OCI-LY7 (cell line): ENCODE results near the gene SCFD2. TPM values are rescaled to one million over a fixed set of nuclear protein-coding genes. Genes with fewer than 3 reads are reported as not detected.

Experiments used
- BruUV-seq: library from RNA; stranded (reverse); fragments of 400-500 nt; replicated peaks from 2 replicates; lab custom pipeline; 2021; lab: Mats Ljungman, UMichigan
- CTCF ChIA-PET: fragments of 300-600 bp; sonication (Branson Sonifier 250); formaldehyde crosslinking; loops from one replicate; lab custom pipeline; 2022; ENCODE audit warnings: antibody characterized with exemption; ENCODE audit not compliant: unreplicated experiment; lab: Charles Lee
- POLR2A ChIA-PET: fragments of 300-600 bp; sonication (Branson Sonifier 250); formaldehyde crosslinking; loops from one replicate; lab custom pipeline; 2022; ENCODE audit warnings: antibody characterized with exemption; lab: Charles Lee
- DNase-seq: peaks from one replicate; pipeline ENCODE4 v3.0.0-alpha.2; 2015; ENCODE audit warnings: low spot score
- H2AFZ ChIP-seq: fragments of 200-600 bp; sonication (generic), shearing (Covaris generic); 2 replicates; pipeline ENCODE4 v1.6.1; 2014; ENCODE audit warnings: mild to moderate bottlenecking, antibody characterized with exemption, low read length, moderate library complexity
- H3K27ac ChIP-seq: fragments of 200-600 bp; sonication (generic); 2 replicates; pipeline ENCODE4 v1.5.1; 2014; ENCODE audit warnings: mixed run types, low read depth, mild to moderate bottlenecking, moderate library complexity, low read length, inconsistent platforms; ENCODE audit not compliant: poor library complexity, severe bottlenecking
- H3K36me3 ChIP-seq: fragments of 200-600 bp; sonication (generic); 2 replicates; pipeline ENCODE4 v1.6.1; 2014; ENCODE audit warnings: mild to moderate bottlenecking, antibody characterized with exemption, low read length, moderate library complexity, mixed read lengths; ENCODE audit not compliant: insufficient read depth
- H3K4me1 ChIP-seq: fragments of 200-600 bp; sonication (generic); 2 replicates; pipeline ENCODE4 v1.5.1; 2014; ENCODE audit warnings: mild to moderate bottlenecking, low read length; ENCODE audit not compliant: insufficient read depth, poor library complexity, severe bottlenecking
- H3K4me2 ChIP-seq: fragments of 200-600 bp; sonication (generic); 2 replicates; pipeline ENCODE4 v1.6.1; 2014; ENCODE audit warnings: mild to moderate bottlenecking, low read length
- H3K4me3 ChIP-seq: fragments of 200-600 bp; sonication (generic); 2 replicates; pipeline ENCODE4 v1.5.1; 2014; ENCODE audit warnings: mild to moderate bottlenecking, low read depth, low read length; ENCODE audit not compliant: poor library complexity, severe bottlenecking
- H3K79me2 ChIP-seq: fragments of 200-600 bp; sonication (generic); 2 replicates; pipeline ENCODE4 v1.6.1; 2016; ENCODE audit warnings: low read depth, mild to moderate bottlenecking, low read length, moderate library complexity, mixed read lengths; ENCODE audit not compliant: insufficient read depth
- H3K9me2 ChIP-seq: fragments of 200-600 bp; sonication (generic); 2 replicates; pipeline ENCODE4 v1.6.1; 2016; ENCODE audit warnings: mild to moderate bottlenecking, low read length, mixed read lengths; ENCODE audit not compliant: insufficient read depth
- H3K9me3 ChIP-seq: fragments of 200-600 bp; sonication (generic); 2 replicates; pipeline ENCODE4 v1.6.1; 2014; ENCODE audit warnings: mild to moderate bottlenecking, mixed run types, low read length, mixed read lengths
- H4K20me1 ChIP-seq: fragments of 200-600 bp; sonication (generic); 2 replicates; pipeline ENCODE4 v1.6.1; 2014; ENCODE audit warnings: mild to moderate bottlenecking, antibody characterized with exemption, low read length, moderate library complexity, mixed read lengths; ENCODE audit not compliant: insufficient read depth
- EZH2phosphoT487 ChIP-seq: fragments of 200-600 bp; sonication (generic); IDR thresholded peaks from 2 replicates; pipeline ENCODE4 v1.6.1; 2018; ENCODE audit warnings: low read depth, borderline replicate concordance, mild to moderate bottlenecking, mixed run types, antibody characterized with exemption, low read length, moderate library complexity, mixed read lengths
- intact Hi-C: fragments of 100-400 bp; cut with micrococcal nuclease; formaldehyde crosslinking; loops from one replicate; pipeline ENCODE4 v1.10.0; 2022; ENCODE audit not compliant: unreplicated experiment
- total RNA-seq, 2 experiments: library from RNA; depleted of rRNA in 1 of 2; stranded (reverse); fragments of >200 nt in 1 of 2; shearing (Covaris generic) in 1 of 2; gene quantifications; 2 replicates each; pipeline ENCODE4 v1.2.3, GENCODE V29; 2014 to 2022
- TF ChIP-seq, protein P1 (sequence below): fragments of 200-600 bp; sonication (generic); conservative IDR thresholded peaks from 2 replicates; pipeline ENCODE4 v1.5.1; 2014; ENCODE audit warnings: mild to moderate bottlenecking, antibody characterized with exemption, low read length, moderate library complexity, mixed read lengths

SCFD2 gene
- total RNA-seq, 2 experiments from 2014 or later = 27.2 to 52.0 TPM

GRCh38 chr4:53076374-53076958 lies 289.4 kb downstream of the SCFD2 start:
- intact Hi-C loops = no loop called here

GRCh38 chr4:53075162-53075785 lies 290.6 kb downstream of the SCFD2 start:
- no peak for DNase-seq
- Histone ChIP-seq H3K79me2 (no peaks in the 10 kb centered on the region), H3K4me2 (no peak overlapping the region), H3K27ac (no peak overlapping the region), H2AFZ (no peak overlapping the region), H3K36me3 (no peaks in the 10 kb centered on the region), H3K4me3 (no peak overlapping the region), H3K4me1 (no peaks in the 10 kb centered on the region), H3K9me2 (no peaks in the 10 kb centered on the region), H4K20me1 (no peaks in the 10 kb centered on the region), H3K9me3 (no peaks in the 10 kb centered on the region)
- CTCF ChIA-PET = no interaction called here
- intact Hi-C loops = no loop called here
- no TSS peak for BruUV-seq
- POLR2A ChIA-PET = no interaction called here
- TF ChIP-seq EZH2phosphoT487 = no peak
- TF ChIP-seq, protein P1, sequence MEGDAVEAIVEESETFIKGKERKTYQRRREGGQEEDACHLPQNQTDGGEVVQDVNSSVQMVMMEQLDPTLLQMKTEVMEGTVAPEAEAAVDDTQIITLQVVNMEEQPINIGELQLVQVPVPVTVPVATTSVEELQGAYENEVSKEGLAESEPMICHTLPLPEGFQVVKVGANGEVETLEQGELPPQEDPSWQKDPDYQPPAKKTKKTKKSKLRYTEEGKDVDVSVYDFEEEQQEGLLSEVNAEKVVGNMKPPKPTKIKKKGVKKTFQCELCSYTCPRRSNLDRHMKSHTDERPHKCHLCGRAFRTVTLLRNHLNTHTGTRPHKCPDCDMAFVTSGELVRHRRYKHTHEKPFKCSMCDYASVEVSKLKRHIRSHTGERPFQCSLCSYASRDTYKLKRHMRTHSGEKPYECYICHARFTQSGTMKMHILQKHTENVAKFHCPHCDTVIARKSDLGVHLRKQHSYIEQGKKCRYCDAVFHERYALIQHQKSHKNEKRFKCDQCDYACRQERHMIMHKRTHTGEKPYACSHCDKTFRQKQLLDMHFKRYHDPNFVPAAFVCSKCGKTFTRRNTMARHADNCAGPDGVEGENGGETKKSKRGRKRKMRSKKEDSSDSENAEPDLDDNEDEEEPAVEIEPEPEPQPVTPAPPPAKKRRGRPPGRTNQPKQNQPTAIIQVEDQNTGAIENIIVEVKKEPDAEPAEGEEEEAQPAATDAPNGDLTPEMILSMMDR = no peak

More at GRCh38 chr4:53076374-53076958, 289.4 kb downstream of the SCFD2 start:
- Histone ChIP-seq H3K4me1 (no peaks in the 10 kb centered on the region), H3K4me2 (no peak overlapping the region), H3K9me2 (no peaks in the 10 kb centered on the region), H3K36me3 (no peaks in the 10 kb centered on the region), H4K20me1 (no peaks in the 10 kb centered on the region; the same call in 1 of the 2 replicates), H3K27ac (no peak overlapping the region), H3K9me3 (no peaks in the 10 kb centered on the region), H2AFZ (no peak overlapping the region), H3K4me3 (no peak overlapping the region), H3K79me2 (no peaks in the 10 kb centered on the region)
- DNase-seq = no peak
- no TSS peak for BruUV-seq
- TF ChIP-seq, protein P1 = no peak
- no peak for TF ChIP-seq EZH2phosphoT487
- POLR2A ChIA-PET = no interaction called here
- CTCF ChIA-PET = no interaction called here
